A673 (cell line): ENCODE data around the gene CDON. TPM values are rescaled to one million over a fixed set of nuclear protein-coding genes. Genes with fewer than 3 reads are reported as not detected.

ENCODE experiments used
- BruUV-seq: library from RNA; stranded (reverse); fragments of 400-500 nt; replicated peaks from 2 replicates; lab custom pipeline; 2021; lab: Mats Ljungman, UMichigan
- CTCF ChIA-PET: fragments of 300-600 bp; sonication (Branson Sonifier 250); formaldehyde crosslinking; loops from one replicate; lab custom pipeline; 2022; ENCODE audit warnings: antibody characterized with exemption; lab: Charles Lee
- POLR2A ChIA-PET: fragments of 300-600 bp; sonication (Branson Sonifier 250); formaldehyde crosslinking; loops from one replicate; lab custom pipeline; 2022; ENCODE audit warnings: antibody characterized with exemption; ENCODE audit not compliant: low non-redundant PET; lab: Charles Lee
- DNase-seq: peaks from one replicate; pipeline ENCODE4 v3.0.0-alpha.2; 2015; ENCODE audit warnings: low spot score
- H3K27ac ChIP-seq: fragments of 200-600 bp; sonication (generic); 2 replicates; pipeline ENCODE4 v1.5.1; 2016; ENCODE audit warnings: mixed run types, low read depth, mild to moderate bottlenecking, mixed read lengths, antibody characterized with exemption, low read length; ENCODE audit not compliant: poor library complexity, severe bottlenecking
- H3K27me3 ChIP-seq: fragments of 200-600 bp; sonication (generic); replicated peaks from 2 replicates; pipeline ENCODE4 v1.6.1; 2017; ENCODE audit warnings: mixed run types, low read depth, mild to moderate bottlenecking, mixed read lengths, antibody characterized with exemption, low read length; ENCODE audit not compliant: insufficient read depth, poor library complexity
- H3K36me3 ChIP-seq: fragments of 200-600 bp; sonication (generic); 2 replicates; pipeline ENCODE4 v1.6.1; 2016; ENCODE audit warnings: mixed run types, mild to moderate bottlenecking, mixed read lengths, antibody characterized with exemption, low read length; ENCODE audit not compliant: insufficient read depth, poor library complexity, severe bottlenecking
- H3K4me1 ChIP-seq: fragments of 200-600 bp; sonication (generic); 2 replicates; pipeline ENCODE4 v1.6.1; 2017; ENCODE audit warnings: mixed run types, mild to moderate bottlenecking, mixed read lengths, antibody characterized with exemption, low read length; ENCODE audit not compliant: insufficient read depth, poor library complexity, severe bottlenecking
- H3K4me3 ChIP-seq: fragments of 200-600 bp; sonication (generic); 2 replicates; pipeline ENCODE4 v1.5.1; 2016; ENCODE audit warnings: low read depth, mixed run types, mild to moderate bottlenecking, mixed read lengths, low read length; ENCODE audit not compliant: poor library complexity, severe bottlenecking
- H3K9me3 ChIP-seq: fragments of 200-600 bp; sonication (generic); 2 replicates; pipeline ENCODE4 v1.6.1; 2016; ENCODE audit warnings: mixed run types, low read depth, mild to moderate bottlenecking, mixed read lengths, antibody characterized with exemption, low read length; ENCODE audit not compliant: poor library complexity, severe bottlenecking
- CTCF ChIP-seq: fragments of 300-800, 200-600 bp; sonication (generic); conservative IDR thresholded peaks from 2 replicates; pipeline ENCODE4 v1.5.1; 2017; ENCODE audit warnings: low read depth, mild to moderate bottlenecking, antibody characterized with exemption, low read length, moderate library complexity, mixed read lengths
- EZH2 ChIP-seq: fragments of 200-600 bp; sonication (generic); IDR thresholded peaks from 2 replicates; pipeline ENCODE4 v1.6.1; 2017; ENCODE audit warnings: borderline replicate concordance, low read depth, mild to moderate bottlenecking, mixed read lengths, antibody characterized with exemption, low read length; ENCODE audit not compliant: poor library complexity, severe bottlenecking
- intact Hi-C: fragments of 100-400 bp; cut with micrococcal nuclease; formaldehyde crosslinking; loops from one replicate; pipeline ENCODE4 v1.10.0; 2022; ENCODE audit not compliant: unreplicated experiment
- total RNA-seq: library from RNA; stranded (reverse); gene quantifications from 2 replicates; pipeline ENCODE4 v1.2.3, GENCODE V29; 2021

Gene CDON
- total RNA-seq, 1 experiment from 2014 or later, result 25.3 TPM

GRCh38 chr11:125950696-125951651, 111.7 kb downstream of the CDON start:
- POLR2A ChIA-PET, result no interaction called here
- H3K36me3 ChIP-seq, result no peaks in the 10 kb centered on the region
- intact Hi-C loops, result no loop called here
- CTCF ChIA-PET, result no interaction called here
- BruUV-seq, result no TSS peak
- H3K4me3 ChIP-seq, result no peak overlapping the region
- H3K27ac ChIP-seq, result no peak overlapping the region
- no peaks in the 10 kb centered on the region for H3K27me3 ChIP-seq
- no peaks in the 10 kb centered on the region for H3K4me1 ChIP-seq
- H3K9me3 ChIP-seq, result no peaks in the 10 kb centered on the region
- no peak for DNase-seq
- TF ChIP-seq CTCF, result no peak
- TF ChIP-seq EZH2, result no peak

GRCh38 chr11:125950178-125950490, 112.5 kb downstream of the CDON start:
- no peak for DNase-seq
- Histone ChIP-seq H3K27me3 (no peaks in the 10 kb centered on the region), H3K27ac (no peak overlapping the region), H3K36me3 (no peaks in the 10 kb centered on the region), H3K9me3 (no peaks in the 10 kb centered on the region), H3K4me1 (no peaks in the 10 kb centered on the region), H3K4me3 (no peak overlapping the region)
- CTCF ChIA-PET, result no interaction called here
- POLR2A ChIA-PET, result no interaction called here
- no TSS peak for BruUV-seq
- intact Hi-C loops, result no loop called here
- TF ChIP-seq CTCF (no peak), EZH2 (no peak)

- no peak overlapping the region for H3K4me3 ChIP-seq
- ChIA-PET CTCF (no interaction called here), POLR2A (no interaction called here)
- no peak for TF ChIP-seq EZH2
- TF ChIP-seq CTCF, result no peak
- H3K36me3 ChIP-seq, result no peaks in the 10 kb centered on the region
- intact Hi-C loops, result no loop called here
- no peaks in the 10 kb centered on the region for H3K27me3 ChIP-seq
- no peaks in the 10 kb centered on the region for H3K9me3 ChIP-seq
- no peak overlapping the region for H3K27ac ChIP-seq
- H3K4me1 ChIP-seq, result no peaks in the 10 kb centered on the region
- BruUV-seq, result no TSS peak
- DNase-seq, result no peak
These were observed 113.1 kb downstream of the CDON start for GRCh38 chr11:125949271-125950177.
